GM21786 (cell line): ENCODE measurements around the gene KIF27.
"Not testable (repeated sequence)": the region's sequence is repeated elsewhere in the genome, so short reads cannot be mapped to it uniquely, and the experiment has no call there.

Experiments used
- ATAC-seq: cut with Tn5 transposase; IDR thresholded peaks from one replicate; pipeline ENCODE4 v1.9.1; 2021; ENCODE audit not compliant: unreplicated experiment

Gene KIF27

DNA sequence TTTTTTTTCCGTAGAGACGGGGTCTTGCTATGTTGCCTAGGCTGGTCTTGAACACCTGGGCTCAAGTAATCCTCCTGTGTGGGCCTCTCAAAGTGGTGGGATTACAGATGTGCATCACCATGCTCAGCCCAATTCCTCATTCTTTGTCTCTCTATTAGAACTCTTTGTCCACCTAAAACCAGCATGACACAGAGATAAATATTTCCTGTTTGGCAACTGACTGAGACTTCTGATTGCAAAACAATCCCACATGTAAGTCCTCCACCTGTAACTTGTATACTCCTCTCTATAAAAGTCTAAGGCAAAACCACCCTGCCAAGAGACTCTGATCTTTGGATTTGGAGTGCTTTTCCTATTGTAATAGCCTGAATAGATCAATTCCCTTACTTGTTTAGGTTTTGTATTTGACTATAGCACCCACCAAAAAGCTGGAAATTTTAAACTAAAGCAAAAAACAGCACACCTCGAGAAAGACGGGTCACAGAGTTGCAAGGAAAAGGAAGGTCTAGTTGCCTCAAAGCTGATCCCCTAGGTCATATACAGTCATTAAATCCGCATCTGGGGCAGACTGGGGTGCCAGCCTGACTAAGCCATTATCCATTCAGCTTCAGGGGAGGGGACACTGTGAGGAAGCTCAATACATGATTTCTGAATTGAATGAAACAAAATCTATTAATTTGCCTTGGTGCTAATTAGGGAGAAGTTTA is 13.5 kb upstream of the KIF27 start:
- no peak for ATAC-seq

DNA sequence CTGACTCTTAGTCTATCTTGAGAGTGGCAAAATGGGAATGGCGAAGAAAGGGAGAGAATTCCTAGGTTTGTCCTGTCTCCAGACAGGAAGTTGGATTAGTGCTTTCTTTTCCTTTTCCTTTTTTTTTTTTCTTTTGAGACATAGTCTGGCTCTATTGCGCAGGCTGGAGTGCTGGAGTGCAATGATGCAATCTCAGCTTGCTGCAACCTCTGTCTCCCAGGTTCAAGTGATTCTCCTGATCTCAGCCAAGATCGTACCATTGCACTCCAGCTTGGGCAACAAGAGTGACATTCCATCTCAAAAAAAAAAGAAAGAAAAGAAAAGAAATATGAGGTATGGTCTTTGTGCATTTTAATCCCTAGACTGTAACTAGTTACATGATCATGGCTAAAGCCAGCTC is 12.6 kb upstream of the KIF27 start:
- ATAC-seq = no peak

DNA sequence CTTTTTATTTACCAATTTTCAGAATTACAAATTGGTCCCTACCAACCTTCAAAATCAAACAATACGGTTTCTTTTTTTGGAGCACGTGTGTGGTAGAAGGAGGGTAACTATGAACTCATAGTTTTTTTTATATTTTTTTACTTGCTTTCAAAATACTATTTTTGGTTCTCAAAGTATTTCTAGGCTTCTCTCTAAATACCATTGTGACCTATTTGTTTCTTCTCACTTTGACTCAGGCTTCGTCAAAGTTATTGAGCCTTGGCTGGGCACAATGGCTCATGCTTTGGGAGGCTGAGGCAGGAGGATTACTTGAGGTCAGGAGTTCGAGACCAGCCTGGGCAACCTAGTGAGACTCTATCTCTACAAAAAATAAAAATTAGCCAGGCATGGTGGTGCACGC is 11.6 kb upstream of the KIF27 start:
- ATAC-seq = no peak

DNA sequence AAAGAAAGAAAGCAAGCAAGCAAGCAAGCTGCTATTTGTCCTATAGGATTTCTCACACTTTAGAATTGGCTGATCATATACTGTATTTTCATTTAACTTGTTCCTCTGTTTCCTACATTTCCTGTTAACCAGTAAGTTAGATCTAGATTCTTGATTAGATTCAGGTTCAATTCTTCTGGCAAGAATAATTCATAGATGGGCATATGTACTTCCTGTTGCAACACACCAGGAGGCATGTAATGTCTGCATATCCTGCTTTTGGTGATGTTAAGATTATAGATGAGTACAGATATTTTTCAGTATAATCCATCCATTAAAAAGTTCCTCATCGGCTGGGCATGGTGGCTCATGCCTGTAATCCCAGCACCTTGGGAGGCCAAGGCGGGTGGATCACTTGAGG is 10.8 kb upstream of the KIF27 start:
- ATAC-seq = no peak

DNA sequence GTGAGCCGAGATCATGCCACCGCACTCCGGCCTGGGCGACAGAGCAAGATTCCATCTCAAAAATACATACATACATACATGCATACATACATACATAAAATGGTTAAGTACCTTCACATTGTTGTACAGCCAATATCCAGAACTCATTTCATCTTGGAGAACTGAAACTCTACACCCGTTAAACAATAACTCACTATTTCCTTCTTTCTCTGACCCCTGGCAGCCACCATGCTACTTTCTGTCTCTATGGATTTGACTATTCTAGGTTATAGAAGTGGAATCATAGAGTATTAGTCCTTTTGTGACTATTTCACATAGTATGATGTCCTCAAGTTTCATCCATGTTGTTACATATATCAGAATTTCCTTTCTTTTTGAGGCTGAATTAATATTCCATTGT is 9.6 kb upstream of the KIF27 start:
- no peak for ATAC-seq

DNA sequence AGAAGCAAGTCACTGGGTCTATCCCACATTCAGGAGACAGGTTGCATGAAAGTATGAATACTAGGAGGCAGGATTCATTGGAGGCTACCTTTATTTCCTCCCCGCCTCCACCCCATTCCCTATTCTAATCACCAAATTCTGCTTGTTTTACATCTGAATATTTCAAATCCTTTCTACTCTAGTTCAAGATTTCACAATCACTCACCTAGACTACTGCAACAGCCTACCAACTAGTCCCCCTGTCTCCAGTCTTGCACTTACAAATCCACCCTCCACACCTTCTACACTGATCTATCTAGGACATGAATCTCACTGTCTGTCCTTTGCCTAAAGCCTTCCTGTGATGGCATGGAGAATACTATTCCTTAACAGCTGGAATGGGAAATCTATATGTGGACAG is 6.4 kb upstream of the KIF27 start:
- no peak for ATAC-seq

DNA sequence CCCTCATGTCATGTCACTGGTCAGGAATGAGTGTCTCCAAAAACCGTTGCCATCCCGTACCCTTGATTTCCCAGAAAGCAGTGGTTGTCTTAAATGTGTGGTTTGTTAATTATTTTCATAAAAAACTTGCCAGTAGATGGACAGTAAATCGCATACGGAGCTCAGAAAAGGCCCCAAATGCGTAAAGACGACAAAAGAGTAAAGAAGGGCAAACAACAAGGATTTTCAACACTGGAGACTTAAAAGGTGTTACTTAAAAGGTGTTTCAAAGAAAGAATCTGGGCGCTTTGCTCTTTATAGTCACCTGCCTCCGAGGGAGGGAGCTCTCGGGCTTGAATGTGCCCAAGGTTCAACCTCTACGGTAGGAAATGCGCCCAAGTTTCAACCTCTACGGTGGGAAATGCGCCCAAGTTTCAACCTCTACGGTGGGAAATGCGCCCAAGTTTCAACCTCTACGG is 734 bp downstream of the KIF27 start:
- peak; percentile 33 for ATAC-seq

DNA sequence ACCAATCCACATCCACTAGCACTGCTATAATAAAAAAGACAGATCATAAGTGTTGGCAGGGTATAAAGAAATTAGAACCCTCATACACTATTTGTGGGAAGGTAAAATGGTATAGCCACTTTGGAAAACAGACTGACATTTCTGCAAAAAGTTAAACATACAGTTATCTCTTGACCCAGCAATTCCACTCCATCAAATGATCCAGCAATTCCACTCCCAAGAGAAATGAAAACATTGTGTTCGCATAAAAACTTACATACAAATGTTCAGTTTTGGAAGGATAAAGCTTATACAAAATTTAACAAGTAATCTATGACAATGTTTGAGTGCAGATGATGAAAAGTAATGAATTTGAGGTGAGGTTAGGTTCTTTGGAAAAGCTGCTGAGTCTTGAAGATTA is 2.1 kb downstream of the KIF27 start:
- ATAC-seq = no peak

DNA sequence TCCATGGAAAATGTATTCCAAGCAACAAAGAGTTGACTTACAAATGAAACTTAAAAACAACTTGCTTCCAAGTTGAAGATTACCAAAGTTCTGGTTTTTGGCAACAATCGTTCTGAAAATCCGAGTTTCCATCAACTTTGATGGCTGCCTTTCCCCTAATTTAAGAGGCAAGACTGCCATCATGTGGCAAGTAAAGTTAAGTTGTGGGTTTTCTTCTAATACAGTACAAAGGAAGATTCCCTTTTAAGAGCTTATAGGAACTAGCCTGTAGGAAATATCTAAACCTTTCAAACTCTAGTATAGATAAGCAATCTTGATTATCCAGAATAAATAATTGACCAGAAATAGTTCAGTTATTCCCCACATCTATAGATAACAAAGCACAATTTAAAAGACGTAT is 9.0 kb downstream of the KIF27 start:
- ATAC-seq = peak; percentile 75

DNA sequence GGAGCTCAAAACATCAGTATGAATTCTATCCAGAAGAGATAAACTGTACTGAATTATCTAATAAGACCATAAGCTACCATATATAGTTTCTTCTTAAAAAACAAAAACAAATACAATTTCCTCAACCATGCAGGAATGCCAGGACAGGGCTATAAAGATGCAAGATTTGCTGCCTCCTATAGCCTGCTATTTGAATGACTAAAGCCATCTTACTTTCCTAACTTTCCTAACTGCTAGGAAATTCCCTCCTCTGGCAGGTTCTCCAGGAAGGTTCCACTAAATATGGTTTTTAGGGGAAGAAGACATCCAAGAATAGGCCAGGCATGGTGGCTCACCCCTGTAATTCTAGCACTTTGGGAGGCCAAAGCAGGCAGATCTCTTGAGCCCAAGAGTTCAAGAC is 15.1 kb downstream of the KIF27 start:
- ATAC-seq = no peak

DNA sequence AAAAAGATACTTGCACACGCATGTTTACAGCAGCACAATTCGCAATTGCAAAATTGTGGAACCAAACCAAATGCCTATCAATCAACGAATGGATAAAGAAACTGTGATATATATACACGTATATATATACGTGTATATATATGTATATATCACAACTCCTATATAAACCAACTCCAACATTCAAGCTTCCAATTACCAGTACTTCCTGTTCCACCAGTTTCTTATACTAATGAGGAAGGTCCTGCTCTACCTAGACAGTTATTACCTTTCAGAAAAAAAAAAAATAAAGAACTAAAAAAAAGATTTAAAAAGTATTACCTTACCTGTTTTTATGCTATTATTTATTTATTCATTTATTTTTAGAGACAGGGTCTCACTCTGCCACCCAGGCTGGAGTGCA is 20.6 kb downstream of the KIF27 start:
- ATAC-seq = not testable (repeated sequence)

DNA sequence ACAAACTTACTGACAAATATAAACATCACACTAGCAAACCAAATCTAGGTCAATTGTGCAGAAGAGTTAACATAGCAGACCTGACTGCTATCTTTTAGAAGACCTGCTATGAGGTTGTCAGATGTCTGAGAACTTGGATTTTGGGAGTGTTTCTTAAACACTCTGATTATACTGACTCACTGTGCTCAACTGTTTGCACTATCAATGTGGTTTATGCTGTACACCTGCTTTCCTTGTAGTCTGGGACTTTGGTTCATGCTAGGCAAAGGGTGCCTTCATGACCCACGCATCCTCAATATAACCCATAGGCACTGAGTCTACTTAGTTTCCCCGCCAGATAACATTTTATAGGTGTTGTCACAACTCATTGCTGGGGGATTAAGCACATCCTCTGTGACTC is 26.9 kb downstream of the KIF27 start:
- not testable (repeated sequence) for ATAC-seq

DNA sequence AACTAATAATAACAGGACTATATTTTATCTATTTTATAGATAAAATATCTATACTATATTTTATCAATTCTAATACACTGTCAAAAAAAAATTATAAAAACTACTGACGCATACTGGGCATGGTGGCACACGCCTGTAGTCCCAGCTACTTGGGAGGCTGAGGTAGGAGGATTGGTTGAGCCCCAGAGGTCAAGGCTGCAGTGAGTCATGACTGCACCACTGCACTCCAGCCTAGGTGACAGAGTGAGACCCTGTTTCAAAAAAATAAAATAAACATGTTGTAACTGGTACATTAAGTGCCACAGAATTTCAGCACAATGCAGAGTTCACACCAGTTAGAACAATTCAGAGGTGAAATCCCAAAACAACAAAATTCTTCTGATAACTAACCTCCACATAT is 34.7 kb downstream of the KIF27 start:
- not testable (repeated sequence) for ATAC-seq

DNA sequence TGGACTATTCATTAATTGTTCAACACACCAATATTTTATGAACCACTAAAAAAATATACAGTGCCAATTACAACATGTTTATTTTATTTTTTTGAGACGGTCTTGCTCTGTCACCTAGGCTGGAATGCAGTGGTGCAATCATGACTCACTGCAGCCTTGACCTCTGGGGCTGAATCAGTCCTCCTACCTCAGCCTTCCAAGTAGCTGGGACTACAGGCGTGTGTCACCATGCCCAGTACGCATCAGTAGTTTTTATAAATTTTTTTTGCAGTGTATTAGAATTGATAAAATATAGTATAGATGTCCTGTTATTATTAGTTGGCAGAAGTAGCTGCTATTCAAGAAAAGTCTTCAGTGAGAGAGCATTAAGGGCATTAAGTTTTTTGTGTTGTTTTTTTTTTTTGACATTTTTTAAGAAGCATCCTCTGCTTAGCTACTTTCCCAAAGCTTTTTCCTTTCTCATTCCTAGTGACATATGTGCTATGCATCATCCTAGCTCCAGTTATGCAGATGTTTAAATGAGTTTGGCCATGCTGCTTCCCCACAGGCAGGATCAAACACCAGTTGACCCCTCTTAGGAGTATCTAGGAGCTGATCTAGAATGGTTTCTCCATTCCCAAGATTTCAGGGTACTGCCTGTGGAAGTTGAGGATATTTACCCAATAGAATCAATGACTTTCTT is 35.5 kb downstream of the KIF27 start:
- not testable (repeated sequence) for ATAC-seq

DNA sequence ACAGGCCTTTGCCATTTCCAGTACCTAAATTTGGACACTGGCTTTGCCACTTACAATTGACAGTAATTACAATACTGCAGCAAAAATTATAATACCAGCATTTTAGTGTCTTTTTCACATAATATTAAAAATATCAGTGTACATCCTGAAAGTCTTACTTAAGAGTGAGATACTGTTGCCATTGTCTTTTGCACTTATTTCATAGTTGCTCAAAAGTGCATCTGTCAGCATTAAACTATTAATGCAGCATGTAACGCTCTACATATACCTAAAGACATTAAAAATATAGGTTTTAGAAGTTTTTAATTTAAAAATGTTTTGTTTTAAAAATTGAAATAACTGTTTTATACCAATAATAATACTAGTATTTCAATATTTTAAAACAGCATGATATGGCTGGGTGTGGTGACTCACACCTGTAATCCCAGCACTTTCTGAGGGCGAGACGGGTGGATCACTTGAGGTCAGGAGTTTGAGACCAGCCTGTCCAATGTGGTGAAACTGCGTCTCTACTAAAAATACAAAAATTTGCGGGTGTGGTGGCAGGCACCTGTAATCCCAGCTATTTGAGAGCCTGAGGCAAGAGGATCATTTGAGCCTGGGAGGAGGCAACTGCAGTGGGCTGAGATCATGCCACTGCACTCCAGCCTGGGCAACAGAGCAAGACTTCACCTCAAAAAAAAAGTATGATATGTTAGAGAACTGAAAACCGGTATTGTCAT is 39.4 kb downstream of the KIF27 start:
- ATAC-seq = not testable (repeated sequence)

DNA sequence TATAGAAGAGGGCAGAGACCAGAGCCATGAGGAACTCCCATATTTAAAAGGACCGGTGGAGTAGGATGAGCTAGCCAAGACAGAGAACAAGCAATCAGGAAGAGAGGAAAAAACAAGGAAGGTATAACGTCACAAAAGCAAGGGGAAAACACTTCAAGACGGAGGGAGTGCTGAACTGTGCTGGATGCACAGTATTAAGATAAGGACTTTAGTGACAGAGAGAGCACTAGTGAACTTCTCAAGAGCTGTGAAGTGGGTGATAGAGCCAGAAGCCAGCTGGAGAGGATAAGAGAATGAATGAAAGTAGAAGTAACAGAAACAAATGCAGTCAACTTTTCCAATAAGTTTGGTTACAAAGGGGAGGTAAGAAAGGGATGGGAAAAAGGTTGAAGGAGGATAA is 45.7 kb downstream of the KIF27 start:
- not testable (repeated sequence) for ATAC-seq

DNA sequence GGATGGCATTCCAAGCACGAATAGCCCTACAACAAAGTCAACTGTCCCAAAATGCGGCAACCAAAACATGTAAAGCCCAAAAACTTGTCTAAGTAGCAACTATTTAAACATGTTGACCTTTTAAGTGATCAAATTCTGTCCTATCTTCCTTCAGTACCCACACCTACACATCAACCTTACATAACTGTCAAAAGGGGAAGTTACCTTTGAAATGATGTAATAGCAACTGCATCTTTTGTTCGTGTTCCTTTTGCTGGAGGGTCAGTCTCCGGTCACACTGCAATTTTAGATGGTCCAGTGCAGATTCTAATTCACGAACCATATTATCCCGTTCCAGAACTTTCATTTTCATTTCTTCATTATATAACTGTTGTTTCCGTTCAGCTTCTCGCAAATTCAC is 71.3 kb downstream of the KIF27 start:
- peak; percentile 64 for ATAC-seq

DNA sequence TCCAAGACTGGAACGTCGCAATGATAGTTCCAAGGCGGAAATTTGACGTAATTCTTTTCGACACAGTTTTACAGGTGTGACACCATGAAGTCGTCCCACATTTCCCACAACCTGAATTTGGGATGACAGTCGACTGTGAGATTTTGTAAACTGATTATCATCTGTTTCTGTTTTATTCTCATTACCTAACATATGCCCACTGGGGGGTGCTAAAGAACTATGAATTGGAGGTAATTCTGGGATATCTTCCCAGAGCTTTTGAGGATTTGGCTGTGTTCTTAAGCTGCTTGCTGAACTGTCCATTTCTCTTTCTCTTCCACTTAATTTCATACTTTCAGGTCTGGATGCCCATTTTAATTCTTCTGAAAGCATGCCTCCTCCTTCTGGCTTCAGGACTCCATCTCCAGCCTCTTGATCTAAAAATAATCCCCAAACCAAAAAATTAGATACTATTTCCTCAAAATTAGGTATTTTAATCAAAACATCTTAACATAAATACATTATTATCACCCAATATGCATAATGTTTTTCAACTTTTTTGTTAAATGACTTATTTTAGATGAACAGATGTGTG is 84.1 kb downstream of the KIF27 start:
- not testable (repeated sequence) for ATAC-seq

DNA sequence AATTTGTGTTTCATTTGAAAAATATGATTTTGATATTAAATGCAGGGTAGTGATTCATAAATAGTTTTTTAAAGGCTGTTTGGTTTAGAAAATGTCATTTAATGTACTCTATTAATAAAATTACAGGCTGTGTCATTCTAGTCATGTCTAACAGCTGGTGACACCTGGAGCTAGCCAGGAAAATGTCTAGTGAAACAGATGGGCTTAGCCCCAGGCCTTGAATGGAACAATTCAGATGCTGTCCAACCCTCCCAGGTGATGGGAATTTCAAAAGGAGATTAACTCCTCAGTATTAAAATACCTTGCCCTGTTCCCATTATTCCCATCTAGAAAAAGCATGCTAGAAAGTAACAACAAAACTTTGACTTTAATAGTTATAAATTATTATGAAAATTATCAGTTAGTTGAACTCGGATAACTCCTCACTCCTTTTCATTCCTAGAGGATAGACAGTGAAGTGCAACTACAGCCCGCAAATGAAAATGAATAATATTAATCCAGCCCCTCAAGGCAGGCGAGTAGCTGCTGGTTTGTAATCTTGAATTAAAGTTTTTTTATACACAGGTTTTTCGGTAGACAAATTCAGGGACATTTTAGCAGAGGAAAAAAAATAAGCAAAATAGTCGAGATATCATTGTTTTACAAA is 90.7 kb downstream of the KIF27 start:
- not testable (repeated sequence) for ATAC-seq

DNA sequence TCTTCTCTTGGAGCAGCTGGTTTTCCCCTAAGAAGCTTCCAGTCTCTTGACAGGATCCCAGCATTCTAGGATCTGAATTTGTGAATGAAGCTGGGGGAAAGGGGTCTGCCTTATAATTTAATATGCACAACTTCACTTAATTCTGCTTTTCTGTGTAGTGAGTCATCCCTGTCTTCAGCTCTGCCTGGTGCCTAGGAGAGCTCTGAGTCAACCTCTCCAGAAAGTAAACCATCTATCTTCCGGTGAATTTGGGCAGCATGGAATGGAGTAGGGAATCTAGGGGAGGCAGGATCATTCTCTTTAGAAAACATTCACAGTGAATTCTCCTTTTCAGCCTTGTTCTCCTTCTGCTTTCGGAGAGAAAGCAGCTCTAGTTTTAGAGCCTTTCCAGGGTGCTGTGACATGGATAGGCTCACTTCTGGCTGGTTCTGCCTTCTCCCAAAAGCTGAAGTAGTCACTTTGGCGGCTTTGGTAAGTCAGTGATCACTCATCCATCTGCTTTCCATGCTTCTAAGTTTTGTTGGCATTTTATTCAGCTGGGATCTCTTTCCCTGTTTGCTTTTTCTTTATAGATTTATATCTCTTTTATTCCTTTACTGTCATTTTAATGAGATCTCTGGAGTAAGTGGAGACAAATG is 96.1 kb downstream of the KIF27 start:
- ATAC-seq = not testable (repeated sequence)
